Esophagus muscularis mucosa (tissue), 3 donors: ENCODE results near the gene SPAG16.

Experiments used
- POLR2AphosphoS5 ChIP-seq, 2 donors: sonication (generic); formaldehyde crosslinking; IDR thresholded peaks; one replicate each; pipeline ENCODE4 v1.6.1; 2017; ENCODE audit warnings: antibody characterized with exemption in 2 of 2
- TF ChIP-seq, protein P1 (sequence below), 3 experiments: fragments of 200-600 bp in 2 of 3; fragments of 450-650 bp in 1 of 3; sonication (generic) in 2 of 3; IDR thresholded peaks; one replicate each; pipeline ENCODE4 v1.5.1; 2017 to 2019; ENCODE audit warnings: antibody characterized with exemption in 3 of 3, mild to moderate bottlenecking in 2 of 3, moderate library complexity in 1 of 3

DNA sequence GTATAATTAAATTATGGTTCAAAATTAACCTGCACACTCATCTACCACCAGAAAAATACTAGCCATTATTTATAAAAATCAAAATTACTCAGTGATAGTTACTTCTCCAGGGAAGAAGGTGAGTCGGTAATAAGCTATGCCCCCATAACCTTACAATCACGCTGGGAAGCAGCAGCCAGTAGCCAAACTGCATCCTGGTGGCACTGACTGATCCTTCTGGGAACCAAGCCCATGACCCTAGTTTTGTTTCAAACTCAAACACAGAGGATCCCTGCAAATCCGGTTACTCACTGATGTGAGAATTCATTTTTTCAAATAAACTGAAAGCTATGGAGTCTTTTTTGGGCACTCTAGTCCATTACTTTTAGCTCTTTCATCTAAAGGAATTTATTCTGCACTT, 1038.4 kb downstream of the SPAG16 start:
- TF ChIP-seq, protein P1, sequence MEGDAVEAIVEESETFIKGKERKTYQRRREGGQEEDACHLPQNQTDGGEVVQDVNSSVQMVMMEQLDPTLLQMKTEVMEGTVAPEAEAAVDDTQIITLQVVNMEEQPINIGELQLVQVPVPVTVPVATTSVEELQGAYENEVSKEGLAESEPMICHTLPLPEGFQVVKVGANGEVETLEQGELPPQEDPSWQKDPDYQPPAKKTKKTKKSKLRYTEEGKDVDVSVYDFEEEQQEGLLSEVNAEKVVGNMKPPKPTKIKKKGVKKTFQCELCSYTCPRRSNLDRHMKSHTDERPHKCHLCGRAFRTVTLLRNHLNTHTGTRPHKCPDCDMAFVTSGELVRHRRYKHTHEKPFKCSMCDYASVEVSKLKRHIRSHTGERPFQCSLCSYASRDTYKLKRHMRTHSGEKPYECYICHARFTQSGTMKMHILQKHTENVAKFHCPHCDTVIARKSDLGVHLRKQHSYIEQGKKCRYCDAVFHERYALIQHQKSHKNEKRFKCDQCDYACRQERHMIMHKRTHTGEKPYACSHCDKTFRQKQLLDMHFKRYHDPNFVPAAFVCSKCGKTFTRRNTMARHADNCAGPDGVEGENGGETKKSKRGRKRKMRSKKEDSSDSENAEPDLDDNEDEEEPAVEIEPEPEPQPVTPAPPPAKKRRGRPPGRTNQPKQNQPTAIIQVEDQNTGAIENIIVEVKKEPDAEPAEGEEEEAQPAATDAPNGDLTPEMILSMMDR (IDR thresholded peaks at IDR 0.05) = no peak
- TF ChIP-seq POLR2AphosphoS5 (IDR thresholded peaks at IDR 0.05) = no peak
